Gastroesophageal sphincter (tissue), 3 donors: Measurements from ENCODE around the gene NUTM2F.
"Not testable (repeated sequence)": the region's sequence is repeated elsewhere in the genome, so short reads cannot be mapped to it uniquely, and the experiment has no call there.

Source experiments
- EP300 ChIP-seq: sonication (generic); formaldehyde crosslinking; IDR thresholded peaks from one replicate; pipeline ENCODE4 v1.6.1; 2017; ENCODE audit warnings: antibody characterized with exemption, mild to moderate bottlenecking
- TF ChIP-seq, protein P1 (sequence below), 4 experiments: fragments of 200-600 bp in 2 of 4; fragments of 450-650 bp in 2 of 4; sonication (generic) in 1 of 4; IDR thresholded peaks; one replicate each; pipeline ENCODE4 v1.5.1; 2017 to 2019; ENCODE audit warnings: antibody characterized with exemption in 4 of 4, mild to moderate bottlenecking in 2 of 4, moderate library complexity in 2 of 4

DNA sequence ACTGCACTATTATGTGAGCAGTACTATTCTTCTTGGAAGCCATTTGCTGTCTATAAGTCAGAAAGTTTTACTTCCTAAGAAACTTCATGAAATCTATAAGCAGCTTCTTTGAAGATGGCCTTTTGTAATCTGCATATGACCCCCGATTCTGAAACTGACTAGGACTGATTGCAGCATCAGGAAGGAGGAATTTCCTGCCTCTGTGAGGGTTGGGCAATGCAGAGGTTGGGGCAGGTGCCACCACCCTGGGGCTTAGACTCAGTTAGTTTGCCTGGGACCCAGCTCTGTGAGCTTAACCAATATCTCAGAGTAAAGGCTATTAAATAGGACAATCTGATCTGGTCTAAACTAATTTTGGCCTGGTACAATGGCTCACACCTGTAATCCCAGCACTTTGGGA, 28.7 kb upstream of the NUTM2F start:
- TF ChIP-seq EP300 = not testable (repeated sequence)
- TF ChIP-seq, protein P1, sequence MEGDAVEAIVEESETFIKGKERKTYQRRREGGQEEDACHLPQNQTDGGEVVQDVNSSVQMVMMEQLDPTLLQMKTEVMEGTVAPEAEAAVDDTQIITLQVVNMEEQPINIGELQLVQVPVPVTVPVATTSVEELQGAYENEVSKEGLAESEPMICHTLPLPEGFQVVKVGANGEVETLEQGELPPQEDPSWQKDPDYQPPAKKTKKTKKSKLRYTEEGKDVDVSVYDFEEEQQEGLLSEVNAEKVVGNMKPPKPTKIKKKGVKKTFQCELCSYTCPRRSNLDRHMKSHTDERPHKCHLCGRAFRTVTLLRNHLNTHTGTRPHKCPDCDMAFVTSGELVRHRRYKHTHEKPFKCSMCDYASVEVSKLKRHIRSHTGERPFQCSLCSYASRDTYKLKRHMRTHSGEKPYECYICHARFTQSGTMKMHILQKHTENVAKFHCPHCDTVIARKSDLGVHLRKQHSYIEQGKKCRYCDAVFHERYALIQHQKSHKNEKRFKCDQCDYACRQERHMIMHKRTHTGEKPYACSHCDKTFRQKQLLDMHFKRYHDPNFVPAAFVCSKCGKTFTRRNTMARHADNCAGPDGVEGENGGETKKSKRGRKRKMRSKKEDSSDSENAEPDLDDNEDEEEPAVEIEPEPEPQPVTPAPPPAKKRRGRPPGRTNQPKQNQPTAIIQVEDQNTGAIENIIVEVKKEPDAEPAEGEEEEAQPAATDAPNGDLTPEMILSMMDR (IDR thresholded peaks at IDR 0.05) = not testable (repeated sequence)
